BJ (cell line): ENCODE data around the gene IRAK1BP1. TPM values are rescaled to one million over a fixed set of nuclear protein-coding genes. Genes with fewer than 3 reads are reported as not detected.

Experiments
- CTCF ChIA-PET: fragments of 350-600 bp; formaldehyde crosslinking; extraction: SDS; loops from one replicate; lab custom pipeline; 2021; ENCODE audit warnings: antibody characterized with exemption, inconsistent platforms; lab: Yijun Ruan, JAX
- POLR2A ChIA-PET: fragments of 300-600 bp; sonication (Branson Sonifier 250); formaldehyde crosslinking; extraction: SDS; loops from one replicate; lab custom pipeline; 2021; ENCODE audit warnings: antibody characterized with exemption; lab: Charles Lee
- DNase-seq: peaks from one replicate; pipeline ENCODE4 v3.0.0-alpha.2; 2011; ENCODE audit warnings: low read depth
- H3K27me3 ChIP-seq: 2 replicates; pipeline ENCODE4 v1.6.0; 2011; ENCODE audit warnings: low read length; ENCODE audit not compliant: control insufficient read depth, insufficient read depth
- H3K36me3 ChIP-seq: 2 replicates; pipeline ENCODE4 v1.5.1; 2011; ENCODE audit warnings: low read length; ENCODE audit not compliant: control insufficient read depth, insufficient read depth
- H3K4me3 ChIP-seq: 2 replicates; pipeline ENCODE4 v1.5.1; 2011; ENCODE audit warnings: low read depth, mild to moderate bottlenecking, control low read depth, low read length
- CTCF ChIP-seq: IDR thresholded peaks from 2 replicates; pipeline ENCODE4 v1.5.1; 2011; ENCODE audit warnings: low read depth, mild to moderate bottlenecking, control low read depth, inconsistent platforms, low read length, moderate library complexity; ENCODE audit not compliant: insufficient read depth
- polyA plus RNA-seq: library from polyadenylated mRNA; depleted of rRNA; stranded (reverse); fragments of >200 nt; gene quantifications from 2 replicates; pipeline ENCODE4 v1.2.3, GENCODE V29; 2011; rRNA removed

Gene IRAK1BP1
- polyA plus RNA-seq, 1 experiment: 1.4 TPM

DNA sequence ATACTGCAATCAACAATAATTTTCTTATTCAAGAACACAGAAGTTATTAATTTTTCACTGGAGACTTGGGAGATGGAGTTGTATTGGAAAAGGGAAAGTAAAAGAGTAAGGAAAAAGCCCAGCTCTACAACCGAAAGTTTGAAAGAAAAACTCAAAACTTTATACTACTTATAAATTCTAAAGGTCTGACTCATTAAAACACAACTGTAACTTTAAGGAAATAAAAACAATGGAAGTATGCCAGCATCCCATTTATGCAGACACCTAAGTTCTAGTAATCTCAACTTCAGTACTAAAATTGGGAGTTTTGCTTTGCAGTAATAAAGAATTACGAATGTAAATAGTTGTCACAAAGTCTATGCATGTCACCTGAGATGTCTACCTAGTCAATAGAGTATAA lies 80.6 kb downstream of the IRAK1BP1 start:
- peak; percentile 23 for DNase-seq
- POLR2A ChIA-PET: no interaction called here
- Histone ChIP-seq H3K4me3 (no peak overlapping the region), H3K27me3 (no peaks in the 10 kb centered on the region), H3K36me3 (no peaks in the 10 kb centered on the region; the same call in 1 of the 2 replicates)
- TF ChIP-seq CTCF: no peak
- CTCF ChIA-PET: no interaction called here

DNA sequence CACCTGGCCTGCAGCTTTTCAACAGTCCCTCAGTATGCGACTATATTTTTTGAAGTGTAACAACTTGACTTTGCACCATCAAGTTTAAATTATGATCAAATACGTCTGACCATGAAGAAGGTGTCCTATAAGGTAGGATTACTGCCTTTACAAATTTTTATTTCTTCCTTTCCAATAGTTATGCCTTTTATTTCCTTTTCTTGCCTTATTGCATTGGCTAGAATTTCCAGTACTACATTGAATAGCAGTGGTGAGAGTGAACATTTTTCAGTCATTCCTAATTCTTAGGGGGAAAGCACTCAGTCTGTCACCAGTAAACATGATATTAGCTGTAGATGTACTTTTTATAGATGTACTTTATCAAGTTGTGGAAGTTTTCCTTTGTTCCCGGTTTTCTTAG lies 81.4 kb downstream of the IRAK1BP1 start:
- TF ChIP-seq CTCF: no peak
- Histone ChIP-seq H3K4me3 (no peak overlapping the region), H3K27me3 (no peaks in the 10 kb centered on the region), H3K36me3 (no peaks in the 10 kb centered on the region; the same call in 1 of the 2 replicates)
- POLR2A ChIA-PET: no interaction called here
- no peak for DNase-seq
- CTCF ChIA-PET: no interaction called here

DNA sequence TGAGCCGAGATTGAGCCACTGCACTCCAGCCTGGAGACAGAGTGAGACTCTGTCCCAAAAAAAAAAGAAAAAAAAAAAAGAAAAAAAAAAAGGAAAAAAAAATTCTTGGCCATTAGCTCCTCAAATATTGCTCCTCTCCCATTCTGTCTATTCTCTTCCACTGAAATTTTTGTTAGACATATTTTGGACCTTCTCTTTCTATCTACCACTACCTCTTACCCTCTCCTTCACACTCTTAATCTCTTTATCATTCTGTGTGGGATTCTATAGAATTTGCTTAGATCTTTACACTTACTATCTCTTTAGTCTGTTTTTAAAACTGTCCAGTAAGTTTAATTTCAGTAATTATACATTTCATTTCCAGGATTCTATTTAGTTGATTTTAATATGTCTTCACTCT lies 85.0 kb downstream of the IRAK1BP1 start:
- CTCF ChIA-PET: no interaction called here
- H3K4me3 ChIP-seq: no peak overlapping the region
- no peak for DNase-seq
- H3K36me3 ChIP-seq: no peaks in the 10 kb centered on the region
- TF ChIP-seq CTCF: no peak
- POLR2A ChIA-PET: no interaction called here
- no peaks in the 10 kb centered on the region for H3K27me3 ChIP-seq

Other genes starting within 250 kb of the IRAK1BP1 start
- gene PHIP, start 210.7 kb downstream of the IRAK1BP1 start, polyA plus RNA-seq: 3.1 and 8.1 TPM in 2 replicates